Measurements from ENCODE around the gene OTULINL.

GRCh38 chr5:14635656-14636055, 54.1 kb downstream of the OTULINL start:
- TF ChIP-seq EZH2 (IDR thresholded peaks at IDR 0.05; ENCODE audit: low read length, unreplicated experiment) (no peak), CTCF (conservative IDR thresholded peaks at IDR 0.05; ENCODE audit: low read depth, low read length) (no peak)
